HG03575 (cell line): ENCODE measurements around the gene FAM228A.

Source experiments
- ATAC-seq: cut with Tn5 transposase; IDR thresholded peaks from one replicate; pipeline ENCODE4 v1.9.1; 2021; ENCODE audit not compliant: unreplicated experiment, insufficient number of reproducible peaks, low FRiP score; ENCODE audit errors: extremely low read depth

FAM228A gene

GRCh38 chr2:24214880-24215279, 40.0 kb downstream of the FAM228A start:
- ATAC-seq, result peak; percentile 85

- ATAC-seq, result no peak
Observed at GRCh38 chr2:24220554-24221291, 45.9 kb downstream of the FAM228A start.

- no peak for ATAC-seq
Observed at GRCh38 chr2:24221343-24222050, 46.6 kb downstream of the FAM228A start.

GRCh38 chr2:24222946-24223345, 48.1 kb downstream of the FAM228A start:
- ATAC-seq, result no peak

- ATAC-seq, result no peak
Observed at GRCh38 chr2:24225499-24226242, 50.8 kb downstream of the FAM228A start.

- ATAC-seq, result no peak
Observed at GRCh38 chr2:24228470-24228869, 53.6 kb downstream of the FAM228A start.

- ATAC-seq, result no peak
Observed at GRCh38 chr2:24231461-24231881, 56.6 kb downstream of the FAM228A start.

- no peak for ATAC-seq
Observed at GRCh38 chr2:24233321-24233720, 58.5 kb downstream of the FAM228A start.

- no peak for ATAC-seq
Observed at GRCh38 chr2:24237313-24237712, 62.5 kb downstream of the FAM228A start.

- no peak for ATAC-seq
Observed at GRCh38 chr2:24238158-24238557, 63.3 kb downstream of the FAM228A start.

- no peak for ATAC-seq
Observed at GRCh38 chr2:24239553-24239952, 64.7 kb downstream of the FAM228A start.
